ENCODE results near the gene RPL37A.

Gene RPL37A

DNA sequence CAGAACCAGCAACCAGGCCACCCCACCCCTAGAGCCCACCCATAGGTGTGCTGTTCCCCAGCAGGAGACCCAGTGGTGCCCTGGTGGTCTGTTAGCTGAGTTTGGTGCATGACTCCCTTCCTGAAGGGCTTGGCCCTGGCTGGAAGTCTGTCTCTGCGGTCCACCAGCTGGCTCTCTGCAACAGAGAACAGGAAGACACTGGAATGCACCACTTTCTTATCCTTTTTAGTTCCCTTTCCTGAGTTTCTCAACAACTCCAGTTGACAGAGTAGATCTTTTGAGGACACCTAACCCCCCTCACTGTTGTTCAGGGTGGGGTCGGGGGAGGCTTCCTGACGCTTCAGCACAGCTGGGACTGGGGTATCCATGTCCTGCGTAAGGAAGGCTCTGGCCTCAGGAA is 11.9 kb upstream of the RPL37A start:
- Histone ChIP-seq H3K27me3 (ENCODE audit: insufficient read depth, low read depth) (no peaks in the 10 kb centered on the region), H3K4me3 (IDR thresholded peaks at IDR 0.05; ENCODE audit: insufficient read depth, low read depth, low read length) (no peak overlapping the region), H3K4me1 (ENCODE audit: low read depth, poor library complexity, severe bottlenecking) (no peaks in the 10 kb centered on the region), H3K4me2 (no peak overlapping the region), H3K36me3 (ENCODE audit: insufficient read depth) (no peaks in the 10 kb centered on the region), H2AFZ (ENCODE audit: low read depth) (no peak overlapping the region), H3K27ac (no peak overlapping the region), H3K9ac (no peak overlapping the region), H4K20me1 (ENCODE audit: insufficient read depth) (no peaks in the 10 kb centered on the region), H3K79me2 (ENCODE audit: insufficient read depth, low read depth) (no peaks in the 10 kb centered on the region)
- TF ChIP-seq, protein P1, sequence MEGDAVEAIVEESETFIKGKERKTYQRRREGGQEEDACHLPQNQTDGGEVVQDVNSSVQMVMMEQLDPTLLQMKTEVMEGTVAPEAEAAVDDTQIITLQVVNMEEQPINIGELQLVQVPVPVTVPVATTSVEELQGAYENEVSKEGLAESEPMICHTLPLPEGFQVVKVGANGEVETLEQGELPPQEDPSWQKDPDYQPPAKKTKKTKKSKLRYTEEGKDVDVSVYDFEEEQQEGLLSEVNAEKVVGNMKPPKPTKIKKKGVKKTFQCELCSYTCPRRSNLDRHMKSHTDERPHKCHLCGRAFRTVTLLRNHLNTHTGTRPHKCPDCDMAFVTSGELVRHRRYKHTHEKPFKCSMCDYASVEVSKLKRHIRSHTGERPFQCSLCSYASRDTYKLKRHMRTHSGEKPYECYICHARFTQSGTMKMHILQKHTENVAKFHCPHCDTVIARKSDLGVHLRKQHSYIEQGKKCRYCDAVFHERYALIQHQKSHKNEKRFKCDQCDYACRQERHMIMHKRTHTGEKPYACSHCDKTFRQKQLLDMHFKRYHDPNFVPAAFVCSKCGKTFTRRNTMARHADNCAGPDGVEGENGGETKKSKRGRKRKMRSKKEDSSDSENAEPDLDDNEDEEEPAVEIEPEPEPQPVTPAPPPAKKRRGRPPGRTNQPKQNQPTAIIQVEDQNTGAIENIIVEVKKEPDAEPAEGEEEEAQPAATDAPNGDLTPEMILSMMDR (conservative IDR thresholded peaks at IDR 0.05; ENCODE audit: low read depth, low read length): no peak

DNA sequence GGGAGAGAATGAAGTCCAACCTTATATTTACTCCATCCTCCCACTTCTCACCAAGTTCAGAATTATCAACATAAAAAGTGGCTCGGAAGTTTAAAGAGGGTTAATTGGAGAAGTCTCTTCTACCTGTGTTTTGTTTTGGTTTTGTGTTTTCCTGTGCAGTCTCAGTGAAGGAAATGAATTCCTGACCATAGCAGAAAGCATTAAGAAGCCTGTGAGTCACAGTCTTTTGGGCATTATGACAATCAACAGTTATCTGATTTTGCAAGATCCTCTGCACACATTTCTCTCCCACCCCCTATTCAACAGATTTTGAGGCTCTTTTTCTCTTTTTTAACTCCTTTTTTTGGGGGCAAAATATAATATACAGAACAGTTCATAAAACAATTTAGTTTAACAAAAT is 8.6 kb upstream of the RPL37A start:
- Histone ChIP-seq H3K27ac (no peak overlapping the region), H3K27me3 (ENCODE audit: insufficient read depth, low read depth) (no peaks in the 10 kb centered on the region), H4K20me1 (ENCODE audit: insufficient read depth) (no peaks in the 10 kb centered on the region), H3K4me1 (ENCODE audit: low read depth, poor library complexity, severe bottlenecking) (no peaks in the 10 kb centered on the region), H3K79me2 (ENCODE audit: insufficient read depth, low read depth) (no peaks in the 10 kb centered on the region), H3K36me3 (ENCODE audit: insufficient read depth) (no peaks in the 10 kb centered on the region), H3K9ac (no peak overlapping the region), H2AFZ (ENCODE audit: low read depth) (no peak overlapping the region), H3K4me3 (IDR thresholded peaks at IDR 0.05; ENCODE audit: insufficient read depth, low read depth, low read length) (no peak overlapping the region), H3K4me2 (no peak overlapping the region)
- TF ChIP-seq, protein P1 (conservative IDR thresholded peaks at IDR 0.05; ENCODE audit: low read depth, low read length): no peak

GRCh38 chr2:216491793-216492596 is 6.6 kb upstream of the RPL37A start:
- Histone ChIP-seq H2AFZ (ENCODE audit: low read depth) (no peak overlapping the region), H3K27me3 (ENCODE audit: insufficient read depth, low read depth) (no peaks in the 10 kb centered on the region), H3K4me2 (no peak overlapping the region), H3K79me2 (ENCODE audit: insufficient read depth, low read depth) (no peaks in the 10 kb centered on the region), H4K20me1 (ENCODE audit: insufficient read depth) (no peaks in the 10 kb centered on the region), H3K9ac (no peak overlapping the region), H3K36me3 (ENCODE audit: insufficient read depth) (no peaks in the 10 kb centered on the region), H3K4me1 (ENCODE audit: low read depth, poor library complexity, severe bottlenecking) (peaks cover 10% of the 10 kb centered on the region), H3K27ac (no peak overlapping the region), H3K4me3 (IDR thresholded peaks at IDR 0.05; ENCODE audit: insufficient read depth, low read depth, low read length) (no peak overlapping the region)
- TF ChIP-seq, protein P1 (conservative IDR thresholded peaks at IDR 0.05; ENCODE audit: low read depth, low read length): no peak

DNA sequence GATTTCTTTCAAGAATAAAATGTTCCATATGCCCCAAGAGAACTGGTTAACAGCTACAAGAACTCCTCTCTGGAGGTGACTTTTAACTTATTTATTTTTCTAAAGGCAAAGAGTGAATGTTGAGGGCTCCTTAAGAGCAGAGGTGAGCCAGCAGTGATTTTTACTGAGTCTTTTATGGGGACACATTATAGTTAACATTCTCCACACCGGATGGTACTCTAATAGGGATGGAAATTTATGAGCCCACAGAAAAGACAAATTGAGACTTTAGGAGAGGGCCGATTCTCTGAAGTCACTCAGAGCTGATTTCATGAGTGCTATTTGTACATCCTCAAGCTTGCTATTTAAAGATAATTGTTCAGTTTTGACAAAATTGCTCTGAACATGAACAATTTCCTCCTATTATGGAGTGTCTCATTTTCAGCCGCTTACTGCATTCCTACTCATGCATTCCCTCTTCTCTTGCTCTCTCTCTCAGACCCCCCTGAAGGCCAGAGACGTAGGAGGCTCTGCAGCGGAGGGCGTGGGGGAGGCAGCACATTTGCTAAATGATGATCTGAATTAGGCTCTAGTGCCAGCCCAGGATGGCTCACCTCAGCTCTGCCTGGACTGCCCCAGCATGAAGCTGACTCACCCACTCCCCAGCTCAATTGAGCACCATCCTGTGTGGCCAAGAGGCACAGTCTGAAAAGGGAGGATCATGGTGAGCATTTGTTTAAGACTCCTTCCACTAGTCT is 5.9 kb upstream of the RPL37A start:
- Histone ChIP-seq H3K27me3 (ENCODE audit: insufficient read depth, low read depth) (no peaks in the 10 kb centered on the region), H2AFZ (ENCODE audit: low read depth) (no peak overlapping the region), H3K9ac (no peak overlapping the region), H3K27ac (no peak overlapping the region), H3K4me2 (no peak overlapping the region), H3K36me3 (ENCODE audit: insufficient read depth) (no peaks in the 10 kb centered on the region), H3K79me2 (ENCODE audit: insufficient read depth, low read depth) (no peaks in the 10 kb centered on the region; the same call in 1 of the 2 replicates), H4K20me1 (ENCODE audit: insufficient read depth) (no peaks in the 10 kb centered on the region), H3K4me1 (ENCODE audit: low read depth, poor library complexity, severe bottlenecking) (peaks cover 16% of the 10 kb centered on the region), H3K4me3 (IDR thresholded peaks at IDR 0.05; ENCODE audit: insufficient read depth, low read depth, low read length) (no peak overlapping the region)
- TF ChIP-seq, protein P1 (conservative IDR thresholded peaks at IDR 0.05; ENCODE audit: low read depth, low read length): no peak
